ENCODE measurements around the gene ARPP19.

DNA sequence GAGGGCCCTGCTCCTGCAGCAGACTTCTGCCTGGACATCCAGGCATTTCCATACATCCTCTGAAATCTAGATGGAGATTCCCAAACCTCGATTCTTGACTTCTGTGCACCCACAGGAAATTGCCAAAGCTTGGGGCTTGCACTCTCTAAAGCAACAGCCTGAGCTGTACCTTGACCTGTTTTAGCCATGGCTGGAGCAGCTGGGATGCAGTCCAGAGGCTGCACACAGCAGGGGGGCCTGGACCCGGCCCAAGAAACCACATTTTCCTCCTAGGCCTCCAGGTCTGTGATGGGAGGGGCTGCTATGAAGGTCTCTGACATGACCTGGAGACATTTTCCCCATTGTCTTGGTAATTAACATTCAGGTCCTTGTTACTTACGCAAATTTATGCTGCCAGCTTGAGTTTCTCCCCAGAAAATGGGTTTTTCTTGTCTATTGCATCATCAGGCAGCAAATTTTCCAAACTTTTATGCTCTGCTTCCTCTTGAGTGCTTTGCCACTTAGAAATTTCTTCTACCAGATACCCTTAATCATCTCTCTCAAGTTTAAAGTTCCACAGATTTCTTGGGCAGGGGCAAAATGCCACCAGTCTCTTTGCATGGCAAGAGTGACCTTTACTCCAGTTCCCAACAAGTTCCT lies 28.3 kb downstream of the ARPP19 start:
- TF ChIP-seq, protein P1, sequence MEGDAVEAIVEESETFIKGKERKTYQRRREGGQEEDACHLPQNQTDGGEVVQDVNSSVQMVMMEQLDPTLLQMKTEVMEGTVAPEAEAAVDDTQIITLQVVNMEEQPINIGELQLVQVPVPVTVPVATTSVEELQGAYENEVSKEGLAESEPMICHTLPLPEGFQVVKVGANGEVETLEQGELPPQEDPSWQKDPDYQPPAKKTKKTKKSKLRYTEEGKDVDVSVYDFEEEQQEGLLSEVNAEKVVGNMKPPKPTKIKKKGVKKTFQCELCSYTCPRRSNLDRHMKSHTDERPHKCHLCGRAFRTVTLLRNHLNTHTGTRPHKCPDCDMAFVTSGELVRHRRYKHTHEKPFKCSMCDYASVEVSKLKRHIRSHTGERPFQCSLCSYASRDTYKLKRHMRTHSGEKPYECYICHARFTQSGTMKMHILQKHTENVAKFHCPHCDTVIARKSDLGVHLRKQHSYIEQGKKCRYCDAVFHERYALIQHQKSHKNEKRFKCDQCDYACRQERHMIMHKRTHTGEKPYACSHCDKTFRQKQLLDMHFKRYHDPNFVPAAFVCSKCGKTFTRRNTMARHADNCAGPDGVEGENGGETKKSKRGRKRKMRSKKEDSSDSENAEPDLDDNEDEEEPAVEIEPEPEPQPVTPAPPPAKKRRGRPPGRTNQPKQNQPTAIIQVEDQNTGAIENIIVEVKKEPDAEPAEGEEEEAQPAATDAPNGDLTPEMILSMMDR (conservative IDR thresholded peaks at IDR 0.05; ENCODE audit: low read depth, low read length), result no peak
- TF ChIP-seq POLR2A (IDR thresholded peaks at IDR 0.05; ENCODE audit: low read depth, low read length) (no peak), FOS (IDR thresholded peaks at IDR 0.05; ENCODE audit: low read depth, low read length) (no peak)

Data from IMR-90 (cell line).